H1 (cell line): ENCODE measurements around the gene SIK3. TPM values are rescaled to one million over a fixed set of nuclear protein-coding genes. Genes with fewer than 3 reads are reported as not detected.

ENCODE experiments used
- BCL11A ChIP-seq, 2 experiments: IDR thresholded peaks; one replicate each; pipeline ENCODE4 v1.6.1; 2011; ENCODE audit warnings: low read depth in 2 of 2, low read length in 2 of 2, mild to moderate bottlenecking in 2 of 2
- FOSL1 ChIP-seq: IDR thresholded peaks from 2 replicates; pipeline ENCODE4 v1.6.1; 2011; ENCODE audit warnings: mild to moderate bottlenecking, low read depth, low read length, moderate library complexity; ENCODE audit not compliant: insufficient read depth
- GABPA ChIP-seq: IDR thresholded peaks from 2 replicates; pipeline ENCODE4 v1.6.1; 2011; ENCODE audit warnings: mild to moderate bottlenecking, low read length, moderate library complexity, borderline replicate concordance; ENCODE audit not compliant: insufficient read depth
- JUN ChIP-seq: IDR thresholded peaks from 2 replicates; pipeline ENCODE4 v1.6.1; 2011; ENCODE audit warnings: low read depth, mild to moderate bottlenecking, improper control_type of control experiment, low read length
- RAD21 ChIP-seq, 2 experiments: IDR thresholded peaks in 1 of 2; conservative IDR thresholded peaks in 1 of 2; 2 replicates each; pipeline ENCODE4 v1.6.1; 2011; ENCODE audit warnings: low read depth in 2 of 2, low read length in 2 of 2, improper control_type of control experiment in 1 of 2, inconsistent platforms in 1 of 2, mild to moderate bottlenecking in 1 of 2, moderate library complexity in 1 of 2
- RNF2 ChIP-seq: fragments of 200-900, 300-1000 bp; sonication (generic); IDR thresholded peaks from 2 replicates; pipeline ENCODE4 v1.7.1; 2016; ENCODE audit warnings: borderline replicate concordance, low read depth, mild to moderate bottlenecking, antibody characterized with exemption, low read length; ENCODE audit not compliant: poor library complexity, severe bottlenecking; ENCODE audit errors: missing control alignments
- ZNF274 ChIP-seq: IDR thresholded peaks from 2 replicates; pipeline ENCODE4 v1.7.0; 2012; ENCODE audit warnings: low read length, borderline replicate concordance; ENCODE audit errors: extremely low read depth
- polyA plus RNA-seq, 7 experiments: library from polyadenylated mRNA; depleted of rRNA in 3 of 7; stranded (reverse) in 5 of 7; unstranded in 2 of 7; fragments of >200 nt in 5 of 7; fragments of 200-250 nt in 2 of 7; gene quantifications; 1 replicate in 5 of 7; 2 replicates in 1 of 7; 4 replicates in 1 of 7; pipeline versions ENCODE4 v1.2.1 to v1.2.3, GENCODE V29; 2011 to 2013; ENCODE audit warnings: missing spikeins in 2 of 7, mixed read lengths in 2 of 7
- total RNA-seq: library from RNA; stranded (reverse); fragmentation: NEBNext Ultra II Directional; extraction: Animal tissue kit (Norgen Biotek cat#: 25700); gene quantifications from 2 replicates; pipeline ENCODE4 v1.2.1, GENCODE V29; 2021

The SIK3 gene
- total and polyA plus RNA-seq, 2 of the 8 experiments (the other 6 are each of a cell fraction or from before 2014, with no cell fraction given) = 19.9 to 32.1 TPM

DNA sequence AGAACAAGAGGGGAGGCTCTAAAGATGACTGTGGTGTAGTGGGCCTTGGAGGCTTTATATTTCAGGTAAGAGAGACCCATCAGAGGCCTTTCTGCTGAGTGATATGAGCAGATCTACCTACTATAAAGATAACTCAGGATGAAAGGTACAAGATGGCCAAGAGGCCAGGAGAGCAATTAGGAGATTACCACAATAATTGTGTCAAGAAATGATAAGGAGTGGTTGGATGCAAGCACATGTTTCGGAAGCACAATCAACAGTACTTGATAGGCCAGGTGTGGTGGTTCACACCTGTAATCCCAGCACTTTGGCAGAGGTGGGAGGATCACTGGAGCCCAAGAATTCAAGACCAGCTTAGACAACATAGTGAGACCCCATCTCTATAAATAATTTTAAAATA is 43.8 kb downstream of the SIK3 start (continued):
- TF ChIP-seq FOSL1 (no peak), JUN (no peak), RNF2 (no peak), RAD21 (IDR thresholded peaks at IDR 0.05 in 1 of 2, conservative IDR thresholded peaks at IDR 0.05 in 1 of 2; ENCODE audit: low read depth in 2 of 2, low read length in 2 of 2) (no peak), BCL11A (IDR thresholded peaks at IDR 0.05; ENCODE audit: low read depth in 2 of 2, low read length in 2 of 2) (no peak), ZNF274 (no peak), GABPA (no peak)
